H9 (cell line): Measurements from ENCODE around the gene ADARB2. TPM values are rescaled to one million over a fixed set of nuclear protein-coding genes. Genes with fewer than 3 reads are reported as not detected.

Experiments used
- DNase-seq: peaks from one replicate; pipeline ENCODE4 v3.0.0-alpha.2; 2017
- H2AFZ ChIP-seq: one replicate; pipeline ENCODE4 v1.6.1; 2013; ENCODE audit warnings: mild to moderate bottlenecking, low read length, control low read depth, moderate library complexity
- H2AK5ac ChIP-seq: 2 replicates; pipeline ENCODE4 v1.6.1; 2013; ENCODE audit warnings: low read length, control low read depth, mixed read lengths; ENCODE audit not compliant: insufficient read length
- H2BK120ac ChIP-seq: one replicate; pipeline ENCODE4 v1.6.1; 2013; ENCODE audit warnings: low read depth, mild to moderate bottlenecking, low read length, control low read depth, inconsistent platforms; ENCODE audit not compliant: poor library complexity, severe bottlenecking
- H2BK12ac ChIP-seq: 2 replicates; pipeline ENCODE4 v1.6.1; 2013; ENCODE audit warnings: low read length, control low read depth, mixed read lengths, low read depth; ENCODE audit not compliant: insufficient read length
- H2BK15ac ChIP-seq: 2 replicates; pipeline ENCODE4 v1.6.1; 2013; ENCODE audit warnings: low read depth, low read length, control low read depth
- H2BK20ac ChIP-seq: one replicate; pipeline ENCODE4 v1.6.1; 2013; ENCODE audit warnings: low read depth, mild to moderate bottlenecking, low read length, control low read depth, inconsistent platforms; ENCODE audit not compliant: poor library complexity, severe bottlenecking
- H2BK5ac ChIP-seq: 2 replicates; pipeline ENCODE4 v1.6.1; 2013; ENCODE audit warnings: low read length, control low read depth, mixed read lengths; ENCODE audit not compliant: insufficient read length
- H3K14ac ChIP-seq: 2 replicates; pipeline ENCODE4 v1.6.1; 2013; ENCODE audit warnings: low read length, control low read depth; ENCODE audit not compliant: insufficient read depth
- H3K18ac ChIP-seq: 2 replicates; pipeline ENCODE4 v1.6.1; 2013; ENCODE audit warnings: low read depth, mild to moderate bottlenecking, mixed read lengths, low read length, control low read depth; ENCODE audit not compliant: insufficient read length
- H3K23ac ChIP-seq: 2 replicates; pipeline ENCODE4 v1.6.1; 2013; ENCODE audit warnings: low read length, control low read depth, mixed read lengths, low read depth; ENCODE audit not compliant: insufficient read length
- H3K23me2 ChIP-seq: 2 replicates; pipeline ENCODE4 v1.6.1; 2013; ENCODE audit warnings: low read depth, mild to moderate bottlenecking, mixed read lengths, low read length, control low read depth; ENCODE audit not compliant: insufficient read length, poor library complexity, severe bottlenecking
- H3K27ac ChIP-seq: 2 replicates; pipeline ENCODE4 v1.5.1; 2013; ENCODE audit warnings: low read length, control low read depth, mixed read lengths, low read depth; ENCODE audit not compliant: insufficient read length
- H3K27me3 ChIP-seq: 2 replicates; pipeline ENCODE4 v1.6.1; 2013; ENCODE audit warnings: low read length, control low read depth, inconsistent platforms; ENCODE audit not compliant: insufficient read depth
- H3K4ac ChIP-seq: 2 replicates; pipeline ENCODE4 v1.6.1; 2013; ENCODE audit warnings: low read depth, mild to moderate bottlenecking, control low read depth, inconsistent platforms, low read length, moderate library complexity
- H3K4me1 ChIP-seq: 2 replicates; pipeline ENCODE4 v1.6.1; 2013; ENCODE audit warnings: low read length, control low read depth, inconsistent platforms; ENCODE audit not compliant: insufficient read depth
- H3K4me2 ChIP-seq: 2 replicates; pipeline ENCODE4 v1.6.1; 2013; ENCODE audit warnings: low read length, control low read depth, mixed read lengths; ENCODE audit not compliant: insufficient read length, insufficient read depth
- H3K56ac ChIP-seq: 2 replicates; pipeline ENCODE4 v1.6.1; 2013; ENCODE audit warnings: low read depth, mild to moderate bottlenecking, mixed read lengths, low read length, control low read depth; ENCODE audit not compliant: insufficient read length
- H3K79me1 ChIP-seq: 2 replicates; pipeline ENCODE4 v1.6.1; 2013; ENCODE audit warnings: low read depth, mild to moderate bottlenecking, moderate library complexity, low read length, control low read depth, inconsistent platforms; ENCODE audit not compliant: insufficient read depth, poor library complexity, severe bottlenecking
- H3K79me2 ChIP-seq: 2 replicates; pipeline ENCODE4 v1.6.1; 2013; ENCODE audit warnings: low read length, control low read depth, inconsistent platforms; ENCODE audit not compliant: insufficient read depth
- H3K9ac ChIP-seq: 2 replicates; pipeline ENCODE4 v1.6.1; 2013; ENCODE audit warnings: low read length, control low read depth, mixed read lengths; ENCODE audit not compliant: insufficient read length; ENCODE audit errors: extremely low read depth
- H3K9me3 ChIP-seq: one replicate; pipeline ENCODE4 v1.6.1; 2013; ENCODE audit warnings: low read depth, low read length, inconsistent platforms; ENCODE audit not compliant: control insufficient read depth
- H3T11ph ChIP-seq: one replicate; pipeline ENCODE4 v1.6.1; 2013; ENCODE audit warnings: mild to moderate bottlenecking, low read length, control low read depth, inconsistent platforms
- H4K20me1 ChIP-seq: one replicate; pipeline ENCODE4 v1.6.1; 2013; ENCODE audit not compliant: control insufficient read depth, insufficient read length, insufficient read depth
- H4K5ac ChIP-seq: 2 replicates; pipeline ENCODE4 v1.6.1; 2013; ENCODE audit warnings: low read depth, mild to moderate bottlenecking, mixed read lengths, low read length, control low read depth; ENCODE audit not compliant: insufficient read length
- H4K8ac ChIP-seq: replicated peaks from 2 replicates; pipeline ENCODE4 v1.6.1; 2013; ENCODE audit warnings: low read length, control low read depth, mixed read lengths, low read depth; ENCODE audit not compliant: insufficient read length
- H4K91ac ChIP-seq: 2 replicates; pipeline ENCODE4 v1.6.1; 2013; ENCODE audit warnings: low read depth, mild to moderate bottlenecking, moderate library complexity, mixed read lengths, low read length, control low read depth; ENCODE audit not compliant: insufficient read length
- H3K27ac Mint-ChIP-seq, 3 experiments: 2 replicates in 2 of 3; 3 replicates in 1 of 3; pipeline ENCODE4 v1.8.0; 2020 to 2021; ENCODE audit warnings: mixed read lengths in 3 of 3, mild to moderate bottlenecking in 1 of 3, moderate library complexity in 1 of 3
- H3K27me3 Mint-ChIP-seq: 2 replicates; pipeline ENCODE4 v1.8.0; 2021; ENCODE audit warnings: low read depth, mild to moderate bottlenecking, moderate library complexity, mixed read lengths
- H3K36me3 Mint-ChIP-seq, 3 experiments: 2 replicates in 2 of 3; 3 replicates in 1 of 3; pipeline ENCODE4 v1.8.0; 2020 to 2021; ENCODE audit warnings: low read depth in 3 of 3, mixed read lengths in 3 of 3; ENCODE audit not compliant: insufficient read depth in 1 of 3
- H3K4me1 Mint-ChIP-seq, 2 experiments: 2 replicates each; pipeline ENCODE4 v1.8.0; 2020; ENCODE audit warnings: mixed read lengths in 2 of 2
- H3K4me3 Mint-ChIP-seq, 2 experiments: 2 replicates in 1 of 2; 3 replicates in 1 of 2; pipeline ENCODE4 v1.8.0; 2020 to 2021; ENCODE audit warnings: mild to moderate bottlenecking in 2 of 2, mixed read lengths in 2 of 2, moderate library complexity in 1 of 2
- H3K9me3 Mint-ChIP-seq, 2 experiments: 2 replicates in 1 of 2; 3 replicates in 1 of 2; pipeline ENCODE4 v1.8.0; 2020; ENCODE audit warnings: mild to moderate bottlenecking in 2 of 2, mixed read lengths in 2 of 2, moderate library complexity in 1 of 2
- CTCF ChIP-seq: fragments of 200-600 bp; sonication (generic); conservative IDR thresholded peaks from 3 replicates; pipeline ENCODE4 v1.8.0; 2021; ENCODE audit warnings: antibody characterized with exemption, mild to moderate bottlenecking
- WGBS: extraction: QIAGEN DNeasy Blood & Tissue Kit; methylation state at CpG from one replicate; pipeline ENCODE4 v1.1.7; 2013; ENCODE audit warnings: missing lambda C conversion rate, low lambda C conversion rate, mixed read lengths; ENCODE audit not compliant: insufficient read length; ENCODE audit errors: extremely low coverage; 5-methylcytosine and 5-hydroxymethylcytosine counted together
- total RNA-seq: library from RNA; stranded (reverse); gene quantifications from 2 replicates; pipeline ENCODE4 v1.2.1, GENCODE V29; 2021

Gene ADARB2
- total RNA-seq, 1 experiment from 2014 or later = 0.87 TPM

GRCh38 chr10:1673568-1674345, 63.6 kb downstream of the ADARB2 start:
- Histone ChIP-seq H3K18ac (no peak overlapping the region), H2BK15ac (no peak overlapping the region), H4K20me1 (no peaks in the 10 kb centered on the region), H3K9me3 (no peaks in the 10 kb centered on the region), H3K27ac (no peak overlapping the region), H4K91ac (no peak overlapping the region), H3K56ac (no peak overlapping the region), H3K4ac (no peak overlapping the region), H3K4me2 (no peak overlapping the region), H2BK20ac (no peak overlapping the region), H3K9ac (no peak overlapping the region), H3K4me1 (no peaks in the 10 kb centered on the region), H2BK120ac (no peak overlapping the region), H2AK5ac (no peak overlapping the region), H4K8ac (no peak overlapping the region), H2BK12ac (no peak overlapping the region), H2BK5ac (no peak overlapping the region), H3K79me2 (no peaks in the 10 kb centered on the region), H3K79me1 (no peaks in the 10 kb centered on the region), H3K14ac (no peak overlapping the region), H2AFZ (no peak overlapping the region), H3K23me2 (no peaks in the 10 kb centered on the region), H4K5ac (no peak overlapping the region), H3K23ac (no peak overlapping the region), H3T11ph (no peak overlapping the region), H3K27me3 (no peaks in the 10 kb centered on the region)
- DNase-seq = no peak
- H3K4me3 Mint-ChIP-seq = no peak overlapping the region
- H3K27me3 Mint-ChIP-seq = peaks cover 3% of the 10 kb centered on the region; the same call in 1 of the 2 replicates
- TF ChIP-seq CTCF = no peak
- H3K4me1 Mint-ChIP-seq = peaks cover 0 to 12% of the 10 kb centered on the region in 2 experiments; a peak in 2 of 4 replicates
- no peaks in the 10 kb centered on the region for H3K9me3 Mint-ChIP-seq
- H3K27ac Mint-ChIP-seq = no peak overlapping the region
- no peaks in the 10 kb centered on the region; a peak in 1 of 7 replicates for H3K36me3 Mint-ChIP-seq
- no CpG with 5 or more reads among the region's 21 CpGs for WGBS
